Kidney (tissue), 14 donors: ENCODE measurements around the gene EVI5L. TPM values are rescaled to one million over a fixed set of nuclear protein-coding genes. Genes with fewer than 3 reads are reported as not detected.
"Not testable (repeated sequence)": the region's sequence is repeated elsewhere in the genome, so short reads cannot be mapped to it uniquely, and the experiment has no call there.

Experiments used
- DNase-seq, 5 donors: peaks; one replicate each; pipeline ENCODE4 v3.0.0-alpha.2; 2013 to 2020
- FAIRE-seq: peaks from 2 replicates; lab custom pipeline; 2012; peaks lifted over from hg19 to GRCh38; lab: Jason Lieb, UNC
- H3K27ac ChIP-seq, 2 donors: one replicate each; pipeline ENCODE4 v1.7.0; 2013; ENCODE audit warnings: low read depth in 2 of 2, low read length in 2 of 2, inconsistent platforms in 1 of 2
- H3K27me3 ChIP-seq: one replicate; pipeline ENCODE4 v1.7.1; 2013; ENCODE audit warnings: low read length, inconsistent platforms; ENCODE audit not compliant: control insufficient read depth, insufficient read depth
- H3K36me3 ChIP-seq, 3 donors: one replicate each; pipeline versions ENCODE4 v1.7.0 to v1.7.1; 2013; ENCODE audit warnings: low read length in 3 of 3, control low read depth in 1 of 3, inconsistent platforms in 1 of 3; ENCODE audit not compliant: insufficient read depth in 3 of 3, control insufficient read depth in 2 of 3
- H3K4me1 ChIP-seq, 3 donors: one replicate each; pipeline versions ENCODE4 v1.7.0 to v1.7.1; 2013; ENCODE audit warnings: low read length in 3 of 3, inconsistent platforms in 1 of 3, low read depth in 1 of 3; ENCODE audit not compliant: control insufficient read depth in 2 of 3, insufficient read depth in 2 of 3
- H3K4me3 ChIP-seq, 3 donors: one replicate each; pipeline versions ENCODE4 v1.7.0 to v1.8.1; 2013; ENCODE audit warnings: low read length in 3 of 3, control low read depth in 1 of 3, inconsistent platforms in 1 of 3
- H3K9ac ChIP-seq, 3 donors: one replicate each; pipeline versions ENCODE4 v1.7.0 to v1.7.1; 2013; ENCODE audit warnings: low read length in 3 of 3, control low read depth in 1 of 3, inconsistent platforms in 1 of 3
- H3K9me3 ChIP-seq, 3 donors: one replicate each; pipeline versions ENCODE4 v1.7.0 to v1.7.1; 2013; ENCODE audit warnings: low read length in 3 of 3, control low read depth in 1 of 3, inconsistent platforms in 1 of 3; ENCODE audit not compliant: control insufficient read depth in 2 of 3, insufficient read depth in 1 of 3
- CTCF ChIP-seq: IDR thresholded peaks from 3 replicates; pipeline ENCODE4 v1.5.1; 2012; ENCODE audit warnings: mild to moderate bottlenecking, moderate library complexity, borderline replicate concordance; ENCODE audit not compliant: insufficient read depth; ENCODE audit errors: extremely low read depth
- intact Hi-C: fragments of 100-400 bp; cut with DNase I; formaldehyde crosslinking; loops from one replicate; pipeline ENCODE4 v1.11.1; 2022
- polyA plus RNA-seq: library from polyadenylated mRNA; stranded (reverse); fragments of 350-450 nt; fragmentation: Illumina TruSeq; extraction: RNeasy Lipid Tissue Mini Kit (QIAGEN cat#74804); gene quantifications from one replicate; pipeline ENCODE4 v1.2.3, GENCODE V29; 2014; ENCODE audit warnings: low read depth, low replicate concordance; ENCODE audit not compliant: insufficient read depth
- total RNA-seq: library from RNA; stranded (reverse); fragmentation: NEBNext Ultra II Directional; extraction: Animal tissue kit (Norgen Biotek cat#: 25700); gene quantifications from one replicate; pipeline ENCODE4 v1.2.1, GENCODE V29; 2021
- donor health status: control.
- donor health status: control.
- donor health status: control.
- donor health status: control.
- donor health status: control.
- donor health status: DM: yes; HTN: yes; CAD: no.
- donor health status: Normal renal cell carcinoma (clear cell type).

Gene EVI5L
- total and polyA plus RNA-seq, 2 donors from 2014 or later = 14.5 to 15.9 TPM

DNA sequence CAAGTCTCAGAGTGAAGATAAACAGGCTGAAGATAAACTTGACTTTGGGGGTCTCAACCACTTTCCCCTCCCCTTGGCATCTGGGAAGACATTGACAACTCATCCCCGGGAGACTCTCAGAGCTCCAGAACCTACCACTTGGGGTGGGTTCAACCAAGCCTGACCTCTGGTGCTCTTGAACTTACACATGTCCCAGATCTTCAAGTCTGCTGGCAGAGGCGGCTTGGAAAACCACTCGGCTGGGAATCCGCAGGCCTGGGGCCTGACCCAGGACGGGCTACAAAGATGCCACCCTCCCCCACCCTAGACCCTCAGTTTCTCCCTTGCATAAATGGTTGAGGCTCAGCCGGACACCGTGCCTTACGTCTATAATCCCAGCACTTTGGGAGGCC lies 58.8 kb downstream of the EVI5L start:
- Histone ChIP-seq H3K4me1 (no peaks in the 10 kb centered on the region), H3K4me3 (peak overlapping the region in 2 of 3 donors; percentile 38 to 55), H3K27ac (no peak overlapping the region), H3K27me3 (no peaks in the 10 kb centered on the region), H3K9me3 (no peaks in the 10 kb centered on the region), H3K36me3 (no peaks in the 10 kb centered on the region), H3K9ac (peak overlapping the region in 1 of 3 donors; percentile 51)
- no peak for TF ChIP-seq CTCF
- DNase-seq (no peak), FAIRE-seq (no peak)
- intact Hi-C loops = no loop called here

DNA sequence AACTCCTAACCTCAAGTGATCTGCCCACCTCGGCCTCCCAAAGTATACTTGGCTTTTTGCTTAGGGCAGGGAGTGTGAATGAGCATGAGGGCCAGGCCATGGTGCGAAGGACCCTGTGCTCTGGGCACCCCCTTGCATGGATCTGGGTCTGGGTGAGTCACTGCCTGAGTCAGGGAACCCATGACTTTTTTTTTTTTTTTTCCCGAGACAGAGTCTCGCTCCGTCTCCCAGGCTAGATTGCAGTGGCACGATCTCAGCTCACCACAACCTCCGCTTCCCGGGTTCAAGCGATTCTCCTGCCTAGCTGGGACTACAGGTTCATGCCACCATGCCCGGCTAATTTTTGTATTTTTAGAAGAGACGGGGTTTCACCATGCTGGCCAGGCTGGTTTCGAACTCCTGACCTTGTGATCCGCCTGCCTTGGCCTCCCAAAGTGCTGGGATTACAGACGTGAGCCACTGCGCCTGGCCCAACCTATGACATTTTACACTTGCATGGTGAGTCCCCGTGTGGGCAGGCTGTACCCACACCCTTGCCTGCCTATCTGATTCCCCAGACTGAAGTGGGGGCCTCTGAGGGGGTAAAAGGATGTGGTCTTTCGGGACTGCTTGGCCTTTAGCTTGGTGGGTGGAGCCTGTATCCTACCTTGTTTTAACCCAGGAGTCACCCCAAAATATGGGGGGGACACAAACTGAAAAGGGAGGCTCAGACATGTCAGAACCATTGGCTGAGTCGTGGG lies 63.5 kb downstream of the EVI5L start:
- DNase-seq, H3K9ac ChIP-seq, H3K4me3 ChIP-seq, H3K4me1 ChIP-seq, intact Hi-C loops, H3K9me3 ChIP-seq, H3K36me3 ChIP-seq, H3K27me3 ChIP-seq, H3K27ac ChIP-seq, FAIRE-seq: not testable (repeated sequence)

DNA sequence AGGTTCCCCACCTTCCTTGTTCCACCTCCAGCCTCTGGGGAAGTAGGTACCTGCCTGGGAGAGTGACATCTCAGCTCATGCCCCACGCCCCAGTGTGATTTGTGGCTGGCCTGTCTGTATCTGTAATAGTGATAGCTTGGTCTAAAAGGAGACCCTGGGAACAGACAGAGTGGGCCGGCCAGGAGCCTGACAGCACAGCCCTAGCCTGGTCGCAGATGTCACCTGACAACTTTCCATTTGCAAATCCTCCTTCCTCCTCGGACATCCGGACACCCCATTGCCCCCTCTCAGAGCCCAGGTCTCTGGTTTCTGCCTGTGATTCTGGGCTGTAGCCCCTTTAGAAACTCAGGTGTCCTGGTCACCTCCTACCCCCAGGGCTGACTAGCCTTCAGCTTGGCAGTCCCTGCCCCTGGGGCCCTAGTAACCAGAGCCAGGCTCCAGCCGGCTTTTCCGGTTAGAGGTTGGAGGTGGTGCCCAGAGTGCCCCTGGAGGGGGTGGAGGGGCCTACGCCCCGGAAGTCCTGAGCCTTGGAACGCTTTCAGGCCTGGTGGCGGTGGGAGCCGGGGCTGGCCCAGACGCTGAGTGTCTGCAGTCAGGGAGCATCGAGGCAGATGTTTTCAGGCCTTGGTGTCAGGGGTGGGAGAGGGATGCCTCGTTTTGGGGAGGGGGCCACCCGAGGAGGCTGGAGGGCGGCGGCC lies 64.7 kb downstream of the EVI5L start:
- DNase-seq (peak in 4 of 5 donors; percentile 51 to 81 (median 60)), FAIRE-seq (no peak)
- H3K27me3 ChIP-seq = no peaks in the 10 kb centered on the region
- no peaks in the 10 kb centered on the region for H3K36me3 ChIP-seq
- no peaks in the 10 kb centered on the region for H3K9me3 ChIP-seq
- H3K9ac ChIP-seq = peak overlapping the region in 1 of 3 donors; percentile 19
- intact Hi-C loops = no loop called here
- H3K4me3 ChIP-seq = no peak overlapping the region
- TF ChIP-seq CTCF = no peak
- no peaks in the 10 kb centered on the region for H3K4me1 ChIP-seq
- H3K27ac ChIP-seq = no peak overlapping the region

- H3K9ac ChIP-seq = no peak overlapping the region
- DNase-seq = no peak
- intact Hi-C loops = no loop called here
- FAIRE-seq = no peak
- H3K4me1 ChIP-seq = no peaks in the 10 kb centered on the region
- H3K36me3 ChIP-seq = no peaks in the 10 kb centered on the region
- H3K27ac ChIP-seq = no peak overlapping the region
- H3K9me3 ChIP-seq = no peaks in the 10 kb centered on the region
- no peak for TF ChIP-seq CTCF
- H3K27me3 ChIP-seq = no peaks in the 10 kb centered on the region
- no peak overlapping the region for H3K4me3 ChIP-seq
Observed at GRCh38 chr19:7895565-7895964, 65.5 kb downstream of the EVI5L start.
